ENCODE results near the gene ABCB1.
"Not testable (repeated sequence)": the region's sequence is repeated elsewhere in the genome, so short reads cannot be mapped to it uniquely, and the experiment has no call there.

ABCB1 gene

DNA sequence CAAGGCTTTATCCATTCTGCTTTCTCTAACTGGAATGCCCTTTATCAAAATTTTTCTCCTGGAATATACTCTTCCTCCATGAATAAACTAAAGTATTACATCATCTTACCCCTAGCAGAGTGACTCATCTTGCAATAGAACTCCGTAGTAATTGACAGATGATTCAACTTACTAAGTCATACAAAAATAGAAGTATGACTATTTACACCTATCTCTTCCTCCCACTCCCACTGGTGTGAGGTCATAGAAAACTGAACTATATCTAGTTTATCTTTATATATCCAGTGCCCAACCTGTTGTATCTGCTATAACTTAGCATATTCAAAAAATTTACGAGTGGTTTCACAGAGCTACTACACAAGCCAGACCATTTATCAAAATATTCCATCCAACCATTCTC is 26.1 kb downstream of the ABCB1 start:
- DNase-seq = no peak

DNA sequence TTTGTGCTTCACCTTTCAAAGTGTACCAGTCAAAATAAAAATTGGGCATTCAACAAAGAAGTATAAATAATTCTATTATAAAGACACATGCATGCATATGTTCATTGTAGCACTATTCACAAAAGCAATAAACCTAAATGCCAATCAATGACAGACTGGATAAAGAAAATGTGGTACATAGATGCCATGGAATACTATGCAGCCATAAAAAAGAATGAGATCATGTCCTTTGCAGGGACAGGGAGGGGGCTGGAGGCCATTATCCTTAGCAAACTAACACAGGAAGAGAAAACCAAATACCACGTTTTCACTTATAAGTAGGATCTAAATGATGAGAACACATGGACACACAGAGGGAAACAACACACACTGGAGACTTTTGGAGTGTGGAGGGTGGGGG is 28.2 kb downstream of the ABCB1 start:
- not testable (repeated sequence) for DNase-seq

DNA sequence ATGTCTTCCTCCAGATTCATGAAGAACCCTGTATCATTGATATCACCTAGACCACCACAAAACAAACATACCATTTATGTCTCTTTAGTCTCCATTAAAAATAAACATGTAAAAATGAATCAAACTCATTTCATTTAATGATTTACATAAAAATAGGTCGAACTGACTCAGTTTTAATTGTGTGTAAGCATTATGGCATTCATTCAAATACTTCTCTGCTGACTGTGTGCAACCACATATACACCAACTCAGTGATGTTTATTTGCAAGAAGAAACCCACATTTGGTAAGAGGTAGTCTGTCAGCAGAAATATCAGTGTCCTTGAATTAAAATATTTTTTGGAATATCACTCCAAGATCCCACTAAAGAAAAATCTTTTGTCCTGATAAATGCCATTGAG is 30.5 kb downstream of the ABCB1 start:
- DNase-seq = no peak

DNA sequence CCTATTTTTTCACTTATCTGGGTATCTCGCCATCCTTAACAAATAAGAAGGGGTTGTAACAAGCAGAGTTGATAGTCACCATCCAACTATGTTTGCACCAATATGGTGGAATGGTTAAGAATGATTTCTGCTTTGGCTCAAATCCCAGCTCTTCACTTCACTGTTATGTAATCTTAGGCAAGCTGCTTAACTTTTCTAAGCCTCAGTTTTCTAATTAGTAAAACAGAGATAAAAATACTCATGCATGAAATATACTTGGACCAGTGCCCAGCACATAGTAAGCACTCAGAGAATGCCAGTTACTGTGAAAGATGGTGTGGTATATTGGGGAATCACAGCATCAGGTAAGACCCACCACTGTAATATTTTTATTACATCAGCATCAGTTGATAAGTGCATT is 33.6 kb downstream of the ABCB1 start:
- DNase-seq = no peak

DNA sequence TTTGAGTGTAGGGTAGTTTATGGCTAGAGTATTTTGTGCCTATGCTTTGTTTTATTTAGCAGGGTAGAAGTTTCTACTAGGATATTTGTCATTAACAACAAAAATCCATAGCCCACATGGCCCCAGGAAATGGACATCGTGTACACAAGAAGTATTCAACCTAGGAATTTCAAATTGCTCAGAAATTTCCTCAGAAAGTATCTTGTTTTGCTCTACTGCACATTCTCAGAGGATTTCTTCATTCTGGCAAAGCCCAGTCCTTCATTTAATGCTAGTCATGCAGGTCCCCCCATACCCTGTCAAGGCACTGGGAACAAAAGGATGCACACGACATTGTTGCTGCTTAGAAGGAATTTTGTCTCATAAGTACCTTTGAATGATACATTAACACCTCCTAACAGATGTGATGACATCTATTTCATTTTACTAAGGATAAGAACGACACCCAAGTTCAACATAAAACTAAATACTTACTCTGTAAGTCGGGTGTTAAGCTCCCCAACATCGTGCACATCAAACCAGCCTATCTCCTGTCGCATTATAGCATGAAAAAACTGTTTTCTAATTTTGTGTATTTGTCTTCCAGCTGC is 34.3 kb downstream of the ABCB1 start:
- DNase-seq = no peak

DNA sequence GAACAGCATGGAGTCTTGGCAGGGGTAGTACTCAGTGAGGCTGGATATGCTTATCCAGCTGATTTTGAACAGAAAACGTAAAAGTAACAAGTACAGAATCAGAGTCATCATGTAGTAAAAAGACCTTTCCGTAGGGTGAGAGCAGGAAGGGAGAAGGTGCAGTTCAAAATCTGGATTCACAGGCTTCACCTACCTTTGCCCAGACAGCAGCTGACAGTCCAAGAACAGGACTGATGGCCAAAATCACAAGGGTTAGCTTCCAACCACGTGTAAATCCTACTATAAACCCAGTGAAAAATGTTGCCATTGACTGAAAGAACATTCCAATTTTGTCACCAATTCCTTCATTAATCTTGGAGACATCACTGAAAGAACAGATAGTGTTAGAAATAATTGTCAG is 34.8 kb downstream of the ABCB1 start:
- DNase-seq = no peak

DNA sequence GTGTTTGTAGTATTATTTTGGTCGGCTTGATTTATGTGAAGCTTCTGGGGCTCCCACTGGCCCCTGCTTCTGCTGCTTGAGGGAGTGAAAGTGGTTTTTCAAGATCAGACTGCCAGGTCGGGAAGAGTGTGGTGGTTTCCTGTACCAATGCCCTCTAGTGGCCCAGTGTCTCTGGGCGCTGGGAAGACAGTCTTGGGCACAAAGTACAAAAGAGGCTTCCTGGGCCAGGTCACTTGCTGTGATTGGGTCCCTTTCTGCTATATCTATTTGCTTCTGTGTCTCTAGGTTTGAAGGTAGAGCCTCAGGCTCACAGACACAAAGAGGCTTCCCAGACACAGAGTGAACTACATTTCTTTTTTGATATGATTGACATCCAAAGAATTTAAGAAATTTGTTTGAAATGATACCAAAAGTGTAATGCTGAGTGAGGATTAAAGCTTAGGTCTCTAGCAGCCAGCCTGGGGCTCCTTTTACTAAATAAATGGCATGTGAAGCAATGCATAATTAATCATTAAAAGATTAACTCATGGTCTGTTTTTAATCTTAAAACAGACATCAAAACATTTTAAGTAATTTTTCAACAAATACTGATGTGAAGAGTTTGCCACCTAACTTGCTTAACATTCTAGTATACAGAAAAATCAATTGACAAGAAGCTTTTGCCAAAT is 36.3 kb downstream of the ABCB1 start:
- no peak for DNase-seq

DNA sequence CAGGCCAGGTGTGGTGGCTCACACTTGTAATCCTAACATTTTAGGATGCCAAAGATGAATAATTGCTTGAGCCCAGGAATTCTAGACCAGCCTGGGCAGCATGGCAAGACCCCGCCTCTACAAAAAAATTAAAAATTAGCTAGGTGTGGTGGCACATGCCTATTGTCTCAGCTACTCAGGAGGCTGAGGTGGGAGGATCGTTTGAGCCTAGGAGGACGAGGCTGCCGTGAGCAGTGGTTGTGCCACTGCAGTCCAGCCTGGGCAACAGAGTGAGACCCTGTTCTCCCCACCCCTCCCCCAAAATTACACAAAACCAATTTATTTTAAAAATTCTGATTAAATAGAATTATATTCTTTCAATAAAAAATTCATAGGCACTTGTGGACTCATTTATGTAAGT is 39.0 kb downstream of the ABCB1 start:
- no peak for DNase-seq

DNA sequence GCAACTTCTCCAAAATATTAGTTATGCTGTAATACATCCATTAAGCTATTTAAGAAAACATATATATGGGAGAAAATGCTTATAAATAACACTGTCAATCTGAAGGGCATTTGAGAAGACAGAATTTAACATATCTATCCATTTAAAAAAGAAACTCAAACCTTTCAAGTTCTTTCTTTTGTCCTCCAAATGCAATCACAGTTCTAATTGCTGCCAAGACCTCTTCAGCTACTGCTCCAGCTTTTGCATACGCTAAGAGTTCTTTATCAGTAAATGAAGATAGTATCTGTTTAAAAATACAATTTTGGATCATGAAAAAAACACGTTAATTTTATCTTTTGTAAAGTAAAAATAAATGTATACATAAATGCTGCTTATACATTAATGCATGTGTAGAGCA is 39.6 kb downstream of the ABCB1 start:
- DNase-seq = no peak

DNA sequence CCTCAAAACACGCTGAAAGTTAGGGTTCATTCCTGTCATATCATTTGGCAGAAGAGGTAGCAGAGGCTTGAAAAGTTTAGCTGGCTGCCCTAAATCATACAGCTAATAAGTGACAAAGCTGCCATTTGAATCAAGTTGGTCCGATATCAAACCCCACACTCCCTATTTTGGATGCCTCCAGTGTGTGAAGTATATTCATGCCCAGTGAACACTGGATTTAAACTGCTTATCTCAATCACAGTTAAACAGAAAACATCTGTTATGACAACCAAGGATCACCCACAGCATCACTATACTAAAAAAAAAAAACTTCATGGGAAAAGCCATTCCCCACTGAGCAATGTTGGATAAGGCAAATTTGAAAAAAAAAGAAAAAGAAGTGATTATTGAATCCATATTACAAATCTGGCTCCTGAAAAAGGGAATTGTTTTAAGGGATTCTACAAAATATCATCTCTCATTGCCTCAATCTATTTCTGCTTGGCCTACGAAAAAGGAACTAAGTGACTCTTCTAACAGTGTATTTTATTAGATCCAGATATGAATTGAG is 48.3 kb downstream of the ABCB1 start:
- DNase-seq = no peak

DNA sequence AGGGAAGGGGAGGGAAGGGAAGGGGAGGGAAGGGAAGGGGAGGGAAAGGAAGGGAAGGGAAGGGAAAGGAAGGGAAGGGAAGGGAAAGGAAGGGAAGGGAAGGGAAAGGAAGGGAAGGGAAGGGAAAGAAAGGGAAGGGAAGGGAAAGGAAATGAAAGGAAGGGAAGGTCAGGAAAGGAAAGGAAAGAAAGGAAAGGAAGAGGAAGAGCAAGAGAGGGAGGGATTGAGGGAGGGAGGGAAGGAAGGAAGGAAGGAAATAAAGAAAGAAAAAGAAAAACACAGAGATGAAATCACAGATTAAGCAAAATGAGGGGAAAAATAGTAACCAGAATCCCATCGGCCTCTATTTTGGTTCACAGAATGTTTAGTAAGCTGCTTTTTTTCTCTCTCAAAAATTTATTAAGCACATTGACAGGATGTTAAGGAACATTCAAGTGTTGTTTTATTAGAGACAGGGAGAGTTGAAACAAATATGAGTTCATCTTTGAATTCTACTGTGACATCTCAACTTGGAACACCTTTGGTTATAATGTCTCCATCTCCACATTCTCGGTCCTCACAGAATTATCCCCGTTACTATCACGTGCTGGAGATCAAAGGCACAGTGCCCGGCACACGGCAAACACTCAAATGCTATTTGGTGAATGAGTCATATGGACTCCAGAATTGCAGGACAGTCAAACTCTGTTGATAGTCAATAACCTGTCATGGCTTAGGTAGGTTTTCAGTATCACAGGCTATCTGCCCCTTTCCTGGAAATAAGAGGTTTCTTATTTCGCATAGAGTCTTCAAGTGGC is 52.4 kb downstream of the ABCB1 start:
- DNase-seq = no peak

DNA sequence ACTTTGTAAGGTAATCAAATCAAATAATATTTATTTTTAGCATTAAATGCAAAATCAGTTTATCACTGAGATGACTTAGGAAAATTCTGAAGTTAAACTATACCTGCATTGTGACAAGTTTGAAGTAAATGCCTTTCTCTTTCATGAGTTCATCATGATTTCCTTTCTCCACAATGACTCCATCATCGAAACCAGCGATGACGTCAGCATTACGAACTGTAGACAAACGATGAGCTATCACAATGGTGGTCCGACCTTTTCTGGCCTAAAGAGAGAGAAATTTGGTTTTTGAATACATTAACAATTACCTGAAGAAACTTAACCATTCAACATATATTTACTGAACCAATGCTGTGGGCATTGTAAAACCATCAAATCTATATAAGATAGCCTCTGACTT is 54.9 kb downstream of the ABCB1 start:
- no peak for DNase-seq

DNA sequence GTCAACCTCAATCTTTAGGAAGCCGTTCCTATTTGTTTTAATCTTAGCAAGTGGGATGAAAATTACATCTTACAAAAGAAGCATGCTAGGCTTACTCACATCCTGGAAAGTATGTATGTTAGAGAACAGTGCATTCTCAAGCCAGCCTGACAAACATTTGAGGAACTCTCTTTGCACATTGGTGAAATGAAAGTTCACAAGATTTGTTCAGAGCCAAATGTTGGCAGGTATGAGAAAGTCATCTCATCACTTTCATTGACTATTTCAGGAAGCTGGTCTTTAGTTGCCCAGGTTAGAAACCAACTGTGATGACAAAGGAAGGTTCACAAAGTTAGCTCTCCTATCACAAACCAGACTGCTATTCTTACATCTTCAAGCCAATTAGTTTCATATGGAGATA is 57.1 kb downstream of the ABCB1 start:
- DNase-seq = no peak

DNA sequence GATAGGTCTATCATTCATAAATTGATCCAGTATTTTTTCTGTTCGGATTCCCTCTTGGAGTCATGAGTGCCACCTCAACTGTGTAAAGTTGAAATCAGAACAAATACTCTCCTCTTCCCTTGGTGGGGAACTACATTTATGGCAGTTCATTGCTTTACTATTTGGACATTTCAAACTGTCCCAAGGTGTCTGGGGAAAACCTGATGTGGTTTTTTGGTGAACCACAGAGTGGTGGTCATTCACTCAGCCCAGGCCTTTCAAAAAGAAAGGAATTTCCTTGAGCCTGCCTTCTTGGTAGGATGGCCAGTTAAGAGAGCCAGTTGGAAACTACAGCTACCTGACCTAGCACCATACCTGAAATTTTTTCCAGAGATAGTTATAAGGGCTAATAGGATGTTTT is 59.0 kb downstream of the ABCB1 start:
- DNase-seq = no peak

DNA sequence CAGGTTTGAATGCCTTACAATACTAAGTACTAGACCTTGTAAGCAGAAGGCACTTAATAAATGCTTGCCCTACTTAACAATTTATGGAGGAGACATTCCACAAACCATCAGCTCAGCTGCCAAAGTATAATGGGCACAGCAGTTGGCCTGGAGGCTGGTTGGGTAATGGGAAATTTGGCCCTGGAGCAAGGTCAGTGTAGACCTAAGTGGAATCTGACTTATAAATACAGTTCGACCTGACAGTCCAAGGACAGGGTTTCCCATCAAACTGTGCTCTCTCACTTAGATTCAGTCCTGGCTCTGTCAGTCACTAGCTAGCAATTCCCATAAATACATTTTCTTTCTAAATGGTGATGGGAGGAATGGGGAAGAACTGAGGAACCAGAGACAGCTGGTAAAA is 62.6 kb downstream of the ABCB1 start:
- DNase-seq = no peak

DNA sequence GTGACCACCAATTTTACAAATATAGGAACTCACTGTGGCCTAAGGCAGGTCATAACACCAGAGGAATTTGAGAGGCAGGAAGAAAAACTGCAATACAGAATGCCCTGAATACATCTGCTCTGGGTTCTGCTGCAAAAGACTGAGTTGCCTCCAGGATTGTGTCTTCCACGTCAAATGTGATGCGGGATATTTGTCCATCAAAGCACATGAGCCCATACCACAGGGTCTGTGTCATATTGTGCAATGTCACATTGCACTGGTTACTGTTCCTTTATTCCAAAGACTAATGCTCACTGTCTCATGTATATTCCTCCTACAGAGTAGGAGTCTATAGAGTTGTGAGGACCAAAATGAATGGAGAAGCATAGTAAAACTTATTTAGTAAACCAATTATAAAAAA is 66.6 kb downstream of the ABCB1 start:
- DNase-seq = no peak

DNA sequence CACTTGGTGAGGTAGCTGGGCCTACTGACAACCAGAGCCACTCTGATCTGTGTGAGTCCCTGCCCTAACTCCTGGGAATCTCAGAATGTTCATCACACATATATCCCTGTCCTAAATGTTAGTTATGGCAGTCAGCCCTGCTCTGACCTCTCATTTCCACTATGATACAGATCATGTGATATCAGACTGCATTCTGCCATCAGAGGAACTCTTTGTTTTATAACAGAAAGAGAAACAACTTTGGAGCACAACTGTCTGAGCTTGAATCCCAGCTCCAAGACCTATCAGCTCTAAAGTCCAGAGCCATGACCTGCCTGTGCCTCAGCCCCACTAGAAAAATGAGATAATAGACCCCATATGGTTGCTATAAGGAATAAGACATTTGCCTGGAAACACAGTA is 70.6 kb downstream of the ABCB1 start:
- DNase-seq = no peak

DNA sequence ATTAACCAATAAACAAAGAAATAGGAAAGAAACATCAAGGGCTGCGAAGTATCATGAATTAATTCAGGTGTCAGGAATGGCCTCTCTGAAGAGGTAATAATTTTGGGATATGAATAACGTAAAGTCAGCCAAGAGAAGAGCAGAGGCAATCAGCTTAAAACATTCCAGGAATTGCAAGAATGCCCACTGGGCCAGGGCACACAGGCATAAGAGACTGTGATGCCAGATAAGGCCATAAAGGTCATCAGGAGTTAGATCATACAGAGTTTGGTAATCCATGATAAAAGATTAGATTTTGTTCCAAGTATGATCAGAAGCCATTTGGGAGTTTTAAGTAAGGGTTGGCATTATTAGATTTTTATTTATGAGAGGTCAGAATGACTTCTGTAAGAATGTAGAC is 72.0 kb downstream of the ABCB1 start:
- DNase-seq = no peak

DNA sequence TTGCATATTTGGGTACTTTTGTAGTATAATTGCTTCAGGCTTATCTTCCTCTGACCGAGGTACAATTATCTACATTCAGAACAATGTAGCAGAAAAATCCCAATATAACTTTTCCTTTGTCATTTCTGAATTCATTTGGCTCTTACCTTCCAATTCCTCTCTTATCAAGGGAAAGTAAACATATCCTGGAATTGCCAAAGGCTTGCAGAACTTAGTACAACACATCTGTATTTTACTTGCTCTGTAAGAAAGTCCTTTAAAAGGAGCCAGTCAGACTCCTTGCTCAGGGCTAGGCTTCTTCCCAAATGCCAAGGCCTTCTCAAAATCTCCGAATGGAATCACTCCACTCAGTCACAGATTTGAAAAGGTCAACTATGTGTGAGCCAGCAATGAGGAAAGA is 81.9 kb downstream of the ABCB1 start:
- no peak for DNase-seq

DNA sequence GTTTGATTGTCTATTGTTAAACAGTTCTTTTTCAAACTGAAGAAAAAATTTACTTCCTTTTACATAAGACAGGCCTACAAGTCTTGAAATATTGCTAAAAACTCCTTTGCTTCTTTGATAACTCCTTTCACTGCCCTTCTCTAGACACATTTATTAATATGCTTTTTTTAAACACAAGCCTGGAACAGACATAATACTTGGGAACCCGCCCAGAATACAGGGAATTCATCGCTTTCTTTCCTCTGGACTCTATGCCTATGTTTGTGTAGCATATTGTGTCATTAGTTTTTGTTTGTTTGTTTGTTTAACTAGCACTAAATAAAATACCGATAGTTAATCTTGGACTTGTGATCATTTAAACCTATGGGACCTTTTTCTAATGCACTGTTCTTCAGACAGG is 82.8 kb downstream of the ABCB1 start:
- no peak for DNase-seq

DNA sequence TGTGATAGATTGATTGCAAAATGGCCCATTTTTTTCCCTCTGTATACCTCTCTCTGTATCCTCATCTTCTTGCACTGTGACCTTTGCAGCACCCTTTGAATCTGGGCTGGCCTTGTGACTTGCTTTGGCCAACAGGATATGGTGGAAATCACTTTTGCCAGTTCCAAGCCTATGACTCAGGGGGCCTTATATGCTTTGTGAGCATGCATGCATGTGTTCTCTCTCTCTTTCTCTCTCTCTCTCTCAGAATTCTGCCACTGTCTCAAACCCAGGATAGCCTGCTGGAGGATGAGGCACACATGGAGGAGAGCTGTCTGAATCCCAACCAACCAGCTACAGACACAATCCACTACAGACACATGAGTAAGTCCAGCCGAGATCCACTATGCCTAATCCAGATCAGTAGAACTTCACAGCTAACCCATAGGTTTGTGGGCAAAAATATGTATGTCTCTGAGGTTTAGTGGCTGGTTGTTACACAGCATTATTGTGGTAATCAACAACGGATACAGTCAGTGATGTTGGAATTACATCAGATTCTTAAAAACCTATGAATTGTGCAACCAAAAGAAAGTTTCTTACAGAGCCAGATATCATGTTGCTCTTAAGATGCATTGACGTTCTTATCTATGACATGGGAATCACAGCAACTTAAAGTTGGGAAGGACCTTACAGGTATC is 83.4 kb downstream of the ABCB1 start:
- DNase-seq = no peak

DNA sequence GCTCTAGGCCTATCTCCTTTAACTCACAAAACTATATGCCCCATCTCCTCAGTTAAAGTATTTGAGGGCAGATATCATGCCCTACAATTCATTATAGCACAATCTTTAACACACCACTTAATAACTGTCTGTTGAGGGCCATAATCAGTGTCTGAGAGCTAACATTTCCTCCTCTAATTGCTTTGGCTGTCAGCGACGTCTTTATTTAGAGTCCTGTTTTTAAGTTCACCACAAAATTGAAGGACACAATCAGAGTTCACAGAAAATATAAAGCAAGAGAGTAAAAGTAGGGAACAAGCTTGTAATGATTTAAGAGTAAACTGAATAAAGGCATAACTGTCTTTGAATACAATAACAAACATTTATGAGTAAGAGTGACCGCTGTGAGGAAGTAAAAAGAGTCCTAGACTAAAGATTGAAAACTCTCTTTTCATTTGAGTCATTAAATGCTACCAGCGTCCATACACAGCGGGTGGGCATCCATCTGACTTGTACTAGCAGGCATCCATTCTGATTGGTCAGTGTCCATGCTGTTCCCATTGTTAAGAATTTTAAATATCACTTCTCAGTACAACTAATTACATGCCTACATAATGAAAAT is 86.8 kb downstream of the ABCB1 start:
- DNase-seq = no peak

DNA sequence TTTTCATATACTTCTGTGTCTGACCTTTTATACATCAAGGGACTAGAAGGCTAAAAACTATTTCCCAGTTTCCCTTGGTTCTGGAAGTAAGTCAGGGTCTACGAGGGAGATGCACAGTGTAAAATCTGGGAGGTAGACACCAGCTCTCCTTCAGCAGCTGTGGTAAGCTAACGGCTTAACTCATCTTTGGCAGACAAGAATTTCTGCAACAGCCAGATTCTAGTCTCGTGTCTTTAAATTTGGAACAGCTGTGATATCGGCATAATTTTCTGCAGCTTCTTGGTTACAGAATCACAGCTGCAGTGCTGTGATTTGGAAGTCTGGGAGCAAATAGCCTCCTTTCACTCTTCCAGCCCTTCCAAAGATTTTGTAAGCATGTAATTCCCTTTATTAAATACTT is 87.8 kb downstream of the ABCB1 start:
- no peak for DNase-seq
